HepG2 (cell line): ENCODE results near the gene ARHGAP15. TPM values are rescaled to one million over a fixed set of nuclear protein-coding genes. Genes with fewer than 3 reads are reported as not detected.

Experiments
- ATAC-seq: fragments of 200-7000 bp; cut with Tn5 transposase; 3 replicates; pipeline ENCODE4 v1.9.1; 2020; ENCODE audit warnings: mild to moderate bottlenecking, moderate library complexity
- BruUV-seq: library from RNA; stranded (reverse); fragments of 400-500 nt; replicated peaks from 2 replicates; lab custom pipeline; 2021; lab: Mats Ljungman, UMichigan
- CTCF ChIA-PET: fragments of 300-600 bp; formaldehyde crosslinking; extraction: SDS; loops from one replicate; lab custom pipeline; 2021; ENCODE audit warnings: low total read pairs, inconsistent platforms, low intra/inter-chr PET ratio; lab: Yijun Ruan, JAX
- POLR2A ChIA-PET: fragments of 350-600 bp; sonication (Branson Sonifier 250); formaldehyde crosslinking; loops from one replicate; lab custom pipeline; 2020; ENCODE audit warnings: antibody characterized with exemption, inconsistent platforms; lab: Yijun Ruan, JAX
- DNase-seq: peaks from one replicate; pipeline ENCODE4 v3.0.0-alpha.2; 2015; ENCODE audit warnings: low spot score
- FAIRE-seq: peaks from 3 replicates; lab custom pipeline; 2011; peaks lifted over from hg19 to GRCh38; lab: Jason Lieb, UNC
- H2AFZ ChIP-seq: one replicate; pipeline ENCODE4 v1.6.1; 2011; ENCODE audit warnings: low read length, inconsistent platforms
- H3K27ac ChIP-seq: fragments of 300-600 bp; 3 replicates; pipeline ENCODE4 v1.8.0; 2011; ENCODE audit warnings: mixed run types, mild to moderate bottlenecking, mixed read lengths, low read length, inconsistent platforms; ENCODE audit not compliant: insufficient read depth; ENCODE audit errors: extremely low read length
- H3K27me3 ChIP-seq, 2 experiments: fragments of 200-600 bp in 1 of 2; 2 replicates in 1 of 2; 3 replicates in 1 of 2; pipeline versions ENCODE4 v1.6.0 to v1.8.0; 2011; ENCODE audit warnings: low read length in 2 of 2, mild to moderate bottlenecking in 2 of 2, moderate library complexity in 2 of 2, inconsistent platforms in 1 of 2; ENCODE audit not compliant: insufficient read depth in 2 of 2, control insufficient read depth in 1 of 2
- H3K36me3 ChIP-seq, 2 experiments: fragments of 200-600 bp in 1 of 2; replicated peaks in 1 of 2; 2 replicates in 1 of 2; 3 replicates in 1 of 2; pipeline versions ENCODE4 v1.5.1 to v1.8.0; 2011; ENCODE audit warnings: low read length in 2 of 2, inconsistent platforms in 1 of 2; ENCODE audit not compliant: insufficient read depth in 2 of 2, control insufficient read depth in 1 of 2
- H3K4me1 ChIP-seq: 2 replicates; pipeline ENCODE4 v1.5.1; 2012; ENCODE audit warnings: low read length, inconsistent platforms; ENCODE audit not compliant: insufficient read depth
- H3K4me2 ChIP-seq: 2 replicates; pipeline ENCODE4 v1.6.0; 2011; ENCODE audit warnings: low read depth, low read length, inconsistent platforms
- H3K4me3 ChIP-seq, 3 experiments: fragments of 200-600 bp in 1 of 3; sonication (generic), shearing (Covaris generic) in 1 of 3; replicated peaks in 1 of 3; 2 replicates each; pipeline ENCODE4 v1.5.1; 2011 to 2016; ENCODE audit warnings: low read length in 3 of 3, inconsistent platforms in 2 of 3, low read depth in 2 of 3, mild to moderate bottlenecking in 2 of 3, control low read depth in 1 of 3, mixed read lengths in 1 of 3; ENCODE audit not compliant: insufficient read depth in 1 of 3
- H3K79me2 ChIP-seq: one replicate; pipeline ENCODE4 v1.6.1; 2011; ENCODE audit warnings: low read length, inconsistent platforms; ENCODE audit not compliant: insufficient read depth
- H3K9ac ChIP-seq: 2 replicates; pipeline ENCODE4 v1.6.0; 2011; ENCODE audit warnings: mild to moderate bottlenecking, low read depth, low read length, inconsistent platforms; ENCODE audit not compliant: insufficient read depth
- H3K9me3 ChIP-seq: 2 replicates; pipeline ENCODE4 v1.5.1; 2012; ENCODE audit warnings: mild to moderate bottlenecking, low read length
- H4K20me1 ChIP-seq: 2 replicates; pipeline ENCODE4 v1.6.0; 2011; ENCODE audit warnings: inconsistent platforms, mild to moderate bottlenecking, low read length, moderate library complexity; ENCODE audit not compliant: insufficient read depth
- AHR ChIP-seq: IDR thresholded peaks from 2 replicates; pipeline ENCODE4 v1.6.1; 2018; ENCODE audit warnings: missing genetic modification reagents, missing compliant biosample characterization
- ARNT ChIP-seq: fragments of 450-650 bp; IDR thresholded peaks from 2 replicates; pipeline ENCODE4 v1.6.1; 2017
- DBP ChIP-seq: sonication (generic); formaldehyde crosslinking; IDR thresholded peaks from 2 replicates; pipeline ENCODE4 v1.4.0; 2020; ENCODE audit warnings: missing genetic modification reagents; ENCODE audit errors: not compliant biosample characterization
- FOXJ3 ChIP-seq: sonication (generic); formaldehyde crosslinking; IDR thresholded peaks from 2 replicates; pipeline ENCODE4 v1.4.0; 2020; ENCODE audit warnings: missing genetic modification reagents, mild to moderate bottlenecking, borderline replicate concordance
- FOXP4 ChIP-seq: sonication (generic); formaldehyde crosslinking; IDR thresholded peaks from 2 replicates; pipeline ENCODE4 v1.4.0; 2020; ENCODE audit warnings: missing genetic modification reagents
- HBP1 ChIP-seq: IDR thresholded peaks from 2 replicates; pipeline ENCODE4 v1.6.1; 2016; ENCODE audit warnings: low read depth, control low read depth
- HIC2 ChIP-seq: sonication (generic); formaldehyde crosslinking; IDR thresholded peaks from 2 replicates; pipeline ENCODE4 v1.9.0; 2022; ENCODE audit warnings: low read depth, missing genetic modification reagents
- HNRNPLL ChIP-seq: fragments of 200-400 bp; formaldehyde crosslinking; IDR thresholded peaks from 2 replicates; pipeline ENCODE4 v1.6.1; 2017; ENCODE audit warnings: mild to moderate bottlenecking, low read depth, low read length; ENCODE audit not compliant: poor library complexity, severe bottlenecking
- MTERF4 ChIP-seq: sonication (generic); formaldehyde crosslinking; IDR thresholded peaks from 2 replicates; pipeline ENCODE4 v1.8.0; 2023; ENCODE audit warnings: mild to moderate bottlenecking, missing genetic modification reagents
- SMYD3 ChIP-seq: sonication (generic); formaldehyde crosslinking; IDR thresholded peaks from 2 replicates; pipeline ENCODE4 v1.8.1; 2023; ENCODE audit warnings: mild to moderate bottlenecking, missing genetic modification reagents
- XRCC5 ChIP-seq: fragments of 200-400 bp; formaldehyde crosslinking; optimal IDR thresholded peaks from 2 replicates; pipeline ENCODE3; 2017; ENCODE audit warnings: mild to moderate bottlenecking, low read length
- ZBTB37 ChIP-seq: sonication (generic); formaldehyde crosslinking; IDR thresholded peaks from 2 replicates; pipeline ENCODE4 v1.4.0; 2020; ENCODE audit warnings: mild to moderate bottlenecking, missing genetic modification reagents
- ZNF121 ChIP-seq: sonication (generic); formaldehyde crosslinking; IDR thresholded peaks from 2 replicates; pipeline ENCODE4 v1.5.0; 2020; ENCODE audit warnings: mild to moderate bottlenecking, missing genetic modification reagents
- ZNF230 ChIP-seq: sonication (generic); formaldehyde crosslinking; IDR thresholded peaks from 2 replicates; pipeline ENCODE4 v1.4.0; 2020; ENCODE audit warnings: mild to moderate bottlenecking, missing genetic modification reagents
- ZNF382 ChIP-seq: sonication (generic); formaldehyde crosslinking; IDR thresholded peaks from 2 replicates; pipeline ENCODE4 v1.5.0; 2020; ENCODE audit warnings: missing genetic modification reagents, mild to moderate bottlenecking, borderline replicate concordance
- WGBS: methylation state at CpG from one replicate; pipeline ENCODE4 v1.1.6; 2017; ENCODE audit warnings: low lambda C conversion rate; 5-methylcytosine and 5-hydroxymethylcytosine counted together
- in situ Hi-C: cut with HindIII; loops from 2 replicates; pipeline ENCODE4 v1.10.0; 2017; ENCODE audit warnings: low pct_unique_long_range_greater_than_20kb; ENCODE audit not compliant: extremely low pct_ligation_motif_present
- intact Hi-C: fragments of 100-400 bp; cut with micrococcal nuclease; formaldehyde crosslinking; loops from one replicate; pipeline ENCODE4 v1.10.0; 2022; ENCODE audit not compliant: unreplicated experiment
- polyA plus RNA-seq, 8 experiments: library from polyadenylated mRNA; depleted of rRNA in 3 of 8; stranded (reverse) in 7 of 8; unstranded in 1 of 8; fragments of >200 nt; fragmentation: Illumina TruSeq in 4 of 8; extraction: Trizol in 4 of 8; gene quantifications; 2 replicates each; pipeline versions ENCODE4 v1.2.1 to v1.2.3, GENCODE V29; 2011 to 2016; ENCODE audit warnings: low read depth in 4 of 8, missing spikeins in 1 of 8, mixed read lengths in 1 of 8; ENCODE audit not compliant: insufficient read depth in 1 of 8
- total RNA-seq, 5 experiments: library from RNA; depleted of rRNA; stranded (reverse); fragments of >200 nt; fragmentation: Illumina TruSeq; extraction: Trizol; gene quantifications; 2 replicates each; pipeline ENCODE4 v1.2.3, GENCODE V29; 2016; ENCODE audit warnings: low read depth in 1 of 5

Gene ARHGAP15
- total and polyA plus RNA-seq, 2 of the 13 experiments (the other 11 are each of a cell fraction or from before 2014, with no cell fraction given), result 0.04 TPM; not detected in 1

GRCh38 chr2:143759455-143759854, 630.2 kb downstream of the ARHGAP15 start:
- H3K4me3 ChIP-seq, result no peak overlapping the region
- no peaks in the 10 kb centered on the region for H3K27me3 ChIP-seq
- H3K27ac ChIP-seq, result no peak overlapping the region
- H3K9me3 ChIP-seq, result no peaks in the 10 kb centered on the region
- no peak for ATAC-seq
- H2AFZ ChIP-seq, result no peak overlapping the region
- WGBS, result under 1% methylated on average over 6 of the region's 6 CpGs
- no peaks in the 10 kb centered on the region for H3K79me2 ChIP-seq
- BruUV-seq, result no TSS peak
- H3K36me3 ChIP-seq, result no peaks in the 10 kb centered on the region
- H4K20me1 ChIP-seq, result no peaks in the 10 kb centered on the region; the same call in 1 of the 2 replicates
- H3K4me1 ChIP-seq, result no peaks in the 10 kb centered on the region
- no peak for DNase-seq
- H3K9ac ChIP-seq, result no peak overlapping the region
- in situ Hi-C loops, result no loop called here
- no peak overlapping the region for H3K4me2 ChIP-seq
- POLR2A ChIA-PET, result no interaction called here
- FAIRE-seq, result no peak
- CTCF ChIA-PET, result no interaction called here
- intact Hi-C loops, result no loop called here
- TF ChIP-seq HNRNPLL (no peak), ARNT (no peak), SMYD3 (no peak), FOXP4 (CRISPR knock-in tag) (no peak), ZNF121 (no peak), ZNF230 (CRISPR knock-in tag) (no peak), HBP1 (CRISPR knock-in tag) (no peak), FOXJ3 (CRISPR knock-in tag) (no peak), MTERF4 (CRISPR knock-in tag) (no peak), ZNF382 (no peak), AHR (CRISPR knock-in tag) (no peak), ZBTB37 (no peak), HIC2 (CRISPR knock-in tag) (no peak), DBP (CRISPR knock-in tag) (no peak), XRCC5 (no peak)
